Ectodermal cell (in vitro differentiated cells): ENCODE measurements around the gene JAKMIP1.

Source experiments
- H3K27ac ChIP-seq: 2 replicates; pipeline ENCODE4 v1.7.0; 2013; ENCODE audit warnings: mild to moderate bottlenecking, low read depth, low read length; ENCODE audit not compliant: insufficient read depth, poor library complexity, severe bottlenecking
- H3K27me3 ChIP-seq: 2 replicates; pipeline ENCODE4 v1.7.0; 2013; ENCODE audit warnings: mild to moderate bottlenecking, low read length; ENCODE audit not compliant: insufficient read depth, control insufficient read depth, poor library complexity, severe bottlenecking
- H3K36me3 ChIP-seq: one replicate; pipeline ENCODE4 v1.7.0; 2013; ENCODE audit warnings: low read length; ENCODE audit not compliant: control insufficient read depth, insufficient read depth
- H3K4me1 ChIP-seq: one replicate; pipeline ENCODE4 v1.7.0; 2013; ENCODE audit warnings: low read length; ENCODE audit not compliant: control insufficient read depth, insufficient read depth
- H3K4me3 ChIP-seq: 2 replicates; pipeline ENCODE4 v1.7.0; 2013; ENCODE audit warnings: low read depth, low read length, control low read depth; ENCODE audit not compliant: insufficient read depth
- H3K9me3 ChIP-seq: 2 replicates; pipeline ENCODE4 v1.7.0; 2013; ENCODE audit warnings: mild to moderate bottlenecking, low read length, moderate library complexity; ENCODE audit not compliant: control insufficient read depth
- WGBS, 2 experiments: methylation state at CpG; one replicate each; pipeline ENCODE4 v1.1.7; 2013; ENCODE audit warnings: missing lambda C conversion rate in 2 of 2; 5-methylcytosine and 5-hydroxymethylcytosine counted together

The JAKMIP1 gene

DNA sequence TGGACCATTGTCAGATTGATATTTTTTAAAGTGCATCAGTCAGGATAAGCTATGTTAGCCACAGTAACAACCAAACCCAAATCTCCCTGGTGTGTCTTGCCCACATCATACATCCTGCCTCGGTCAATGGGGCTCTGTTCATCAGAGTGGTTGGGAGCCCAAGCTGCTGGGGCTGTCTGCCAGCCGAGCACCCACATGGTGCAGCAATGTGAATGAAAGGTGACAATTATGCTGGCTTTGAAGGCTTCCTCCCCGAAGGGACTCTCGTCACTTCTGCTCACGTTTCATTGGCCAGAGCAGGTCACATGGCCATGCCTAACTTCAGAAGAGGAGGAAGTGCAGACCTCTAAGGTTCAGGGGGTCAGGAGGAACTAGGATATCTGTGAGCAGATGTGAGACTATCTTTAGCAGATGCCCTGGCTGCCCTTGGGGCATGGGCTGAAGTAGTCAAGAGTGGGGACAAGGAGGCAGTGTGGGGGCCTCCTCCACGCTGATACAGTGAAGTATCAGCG is 1.3 kb upstream of the JAKMIP1 start:
- Histone ChIP-seq H3K9me3 (no peaks in the 10 kb centered on the region), H3K36me3 (no peaks in the 10 kb centered on the region), H3K4me1 (peaks cover 12% of the 10 kb centered on the region), H3K4me3 (no peak overlapping the region), H3K27me3 (peaks cover 50% of the 10 kb centered on the region), H3K27ac (no peak overlapping the region)
- WGBS, 2 experiments, result 88 to 89% methylated on average over 7 of the region's 7 CpGs

DNA sequence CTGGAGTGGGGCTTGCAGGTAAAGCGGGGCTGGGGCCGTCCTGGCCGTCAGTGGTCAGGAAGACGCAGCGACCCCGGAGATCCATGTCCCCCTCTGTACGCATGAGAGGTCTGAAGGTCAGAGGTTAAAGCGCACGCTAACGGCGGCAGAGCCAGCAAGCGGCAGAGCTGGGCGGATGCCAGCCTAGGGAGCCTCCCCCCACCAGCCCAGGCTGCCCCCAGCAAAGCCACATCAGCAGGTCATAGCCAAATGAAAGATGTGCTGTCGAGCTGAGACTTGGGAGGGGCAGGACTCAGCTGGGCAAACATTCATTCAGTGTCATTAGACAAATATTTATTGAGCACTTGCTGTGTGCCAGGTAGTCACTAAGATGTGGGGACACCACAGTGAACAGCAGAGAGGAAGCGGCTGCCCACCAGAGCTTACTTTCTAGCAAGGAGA is 593 bp upstream of the JAKMIP1 start:
- H3K27me3 ChIP-seq, result peaks cover 50% of the 10 kb centered on the region
- H3K4me3 ChIP-seq, result peak overlapping the region; percentile 45
- no peak overlapping the region for H3K27ac ChIP-seq

DNA sequence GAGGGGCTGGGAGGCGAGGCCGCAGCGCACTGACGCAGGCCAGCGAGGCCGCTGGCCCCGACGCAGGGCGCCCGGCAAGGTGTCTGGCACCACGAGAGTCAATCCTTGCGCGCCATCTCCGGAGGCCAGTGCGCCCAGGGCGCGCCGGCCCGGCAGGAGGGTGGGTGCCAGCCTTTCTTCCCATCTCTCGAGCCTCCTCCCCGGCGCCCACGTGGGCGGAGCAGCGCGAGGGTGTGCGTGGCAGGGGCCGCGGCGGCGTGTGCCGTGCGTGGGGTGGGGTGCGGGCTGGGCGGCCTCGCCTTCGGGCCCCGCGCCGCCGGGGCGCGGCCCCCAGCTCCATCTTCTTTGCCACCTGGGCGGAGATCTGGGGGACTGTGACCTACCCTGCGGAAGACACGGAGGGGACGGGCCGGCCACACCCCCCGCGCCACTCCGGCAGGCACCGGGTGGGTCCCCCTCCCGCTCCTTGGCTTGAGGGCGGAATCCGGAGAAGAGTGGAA is 877 bp downstream of the JAKMIP1 start:
- H3K4me3 ChIP-seq, result peak overlapping the region; percentile 45
- no peaks in the 10 kb centered on the region for H3K9me3 ChIP-seq
- no peak overlapping the region for H3K27ac ChIP-seq
- peaks cover 12% of the 10 kb centered on the region for H3K4me1 ChIP-seq
- peaks cover 50% of the 10 kb centered on the region for H3K27me3 ChIP-seq
- WGBS, 2 experiments, result 1% methylated on average over 54 to 55 of the region's 55 CpGs
- no peaks in the 10 kb centered on the region for H3K36me3 ChIP-seq

More for the DNA sequence above, 593 bp upstream of the JAKMIP1 start:
- Histone ChIP-seq H3K4me1 (peaks cover 12% of the 10 kb centered on the region), H3K9me3 (no peaks in the 10 kb centered on the region), H3K36me3 (no peaks in the 10 kb centered on the region)
- 11 to 13% methylated on average over 15 of the region's 15 CpGs for WGBS, 2 experiments

DNA sequence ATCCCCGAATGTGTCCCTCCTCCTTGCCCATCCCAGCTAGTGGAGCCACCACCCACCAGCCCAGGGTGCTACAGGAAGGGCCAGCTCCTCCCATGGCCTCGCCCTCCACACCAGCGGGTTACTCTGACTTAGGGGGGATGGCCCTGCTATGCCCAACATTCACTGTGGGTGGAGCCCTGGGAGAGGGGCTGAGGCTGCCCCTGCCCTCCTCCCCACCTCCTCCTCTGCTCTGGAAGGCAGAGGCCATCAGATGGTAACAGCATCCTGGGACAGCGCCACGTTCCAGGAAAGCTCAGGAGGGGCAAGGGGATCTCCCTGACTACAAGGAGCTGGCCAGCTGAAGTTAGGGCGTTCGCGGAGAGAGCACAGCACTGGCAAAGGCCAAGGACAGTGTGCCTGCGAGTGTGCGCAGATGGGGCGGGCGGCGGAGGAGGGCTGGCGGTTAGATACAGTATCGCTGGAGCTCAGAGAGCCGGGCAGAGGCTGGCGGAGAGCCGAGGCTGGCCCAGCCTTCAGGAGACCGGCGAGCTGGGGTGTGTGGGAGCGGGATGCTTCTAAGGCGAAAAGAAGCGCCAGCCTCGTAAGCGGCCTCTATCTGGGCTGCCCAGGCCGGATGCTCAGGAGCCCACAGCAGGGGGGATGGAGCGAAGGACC is 1.5 kb downstream of the JAKMIP1 start:
- Histone ChIP-seq H3K9me3 (no peaks in the 10 kb centered on the region), H3K4me3 (peak overlapping the region; percentile 45), H3K27me3 (peaks cover 50% of the 10 kb centered on the region), H3K27ac (no peak overlapping the region), H3K4me1 (peaks cover 12% of the 10 kb centered on the region), H3K36me3 (no peaks in the 10 kb centered on the region)
- 2 to 3% methylated on average over 27 of the region's 27 CpGs for WGBS, 2 experiments

DNA sequence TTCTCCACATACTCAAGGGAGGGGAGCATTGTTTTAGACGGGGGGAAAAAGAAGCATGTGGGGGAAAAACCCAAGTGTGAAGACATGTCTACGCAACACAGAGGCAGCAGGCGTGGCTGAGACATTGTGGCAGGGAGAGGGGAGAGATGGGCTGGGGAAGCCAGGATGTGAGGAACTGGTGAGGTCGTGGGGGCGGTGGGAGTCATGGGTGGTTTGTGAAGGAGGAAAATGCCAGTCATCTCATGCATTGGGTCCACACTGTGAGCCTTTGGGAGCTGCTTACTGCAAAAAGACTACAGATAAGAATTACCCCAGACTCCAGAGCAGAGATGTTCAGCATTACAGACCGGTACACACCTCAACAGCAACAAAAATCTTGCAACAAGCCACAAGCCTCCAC is 2.1 kb downstream of the JAKMIP1 start:
- peaks cover 50% of the 10 kb centered on the region for H3K27me3 ChIP-seq
- H3K27ac ChIP-seq, result no peak overlapping the region
- 74% methylated on average over 6 of the region's 6 CpGs for WGBS, 2 experiments
- no peaks in the 10 kb centered on the region for H3K36me3 ChIP-seq
- H3K9me3 ChIP-seq, result no peaks in the 10 kb centered on the region
- H3K4me1 ChIP-seq, result peaks cover 12% of the 10 kb centered on the region
- H3K4me3 ChIP-seq, result no peak overlapping the region

DNA sequence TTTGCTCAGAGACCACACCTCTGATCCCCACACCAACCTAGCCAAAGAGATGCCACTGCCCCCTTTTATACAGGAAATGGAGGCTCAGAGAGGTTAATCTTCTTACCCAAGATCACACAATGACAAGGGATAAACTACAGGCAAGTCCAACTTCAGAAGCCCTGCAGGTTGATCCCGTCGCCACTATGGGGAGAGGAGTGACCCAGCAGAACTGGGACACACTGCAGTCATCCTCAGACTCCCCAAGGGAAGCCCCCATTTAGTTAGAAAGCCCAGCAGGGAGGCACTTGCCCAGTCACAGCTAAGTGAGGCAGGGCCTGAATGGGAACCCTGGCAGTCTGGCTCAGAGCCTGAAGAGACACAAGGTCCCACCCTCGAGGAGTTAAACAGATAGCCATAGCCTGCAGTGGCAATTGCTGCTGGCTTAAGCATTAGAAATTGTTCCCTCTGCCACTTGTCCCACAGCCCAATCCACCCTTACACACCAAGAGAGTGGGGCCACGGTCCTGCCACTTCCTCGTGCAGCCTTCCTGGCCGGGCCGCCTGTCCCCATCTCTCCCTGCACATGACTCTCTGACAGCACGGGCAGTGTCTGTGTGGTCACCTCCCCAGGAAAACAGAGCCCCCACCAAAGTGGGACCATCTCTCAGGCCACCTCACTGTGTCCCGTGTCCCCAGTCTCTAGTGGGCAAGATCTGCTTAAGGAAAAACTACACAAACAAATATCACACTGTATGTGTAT is 2.7 kb downstream of the JAKMIP1 start:
- peaks cover 50% of the 10 kb centered on the region for H3K27me3 ChIP-seq
- no peaks in the 10 kb centered on the region for H3K9me3 ChIP-seq
- H3K27ac ChIP-seq, result no peak overlapping the region
- WGBS, 2 experiments, result 83 to 88% methylated on average over 9 of the region's 9 CpGs
- H3K36me3 ChIP-seq, result no peaks in the 10 kb centered on the region
- H3K4me1 ChIP-seq, result peaks cover 12% of the 10 kb centered on the region
- H3K4me3 ChIP-seq, result no peak overlapping the region

DNA sequence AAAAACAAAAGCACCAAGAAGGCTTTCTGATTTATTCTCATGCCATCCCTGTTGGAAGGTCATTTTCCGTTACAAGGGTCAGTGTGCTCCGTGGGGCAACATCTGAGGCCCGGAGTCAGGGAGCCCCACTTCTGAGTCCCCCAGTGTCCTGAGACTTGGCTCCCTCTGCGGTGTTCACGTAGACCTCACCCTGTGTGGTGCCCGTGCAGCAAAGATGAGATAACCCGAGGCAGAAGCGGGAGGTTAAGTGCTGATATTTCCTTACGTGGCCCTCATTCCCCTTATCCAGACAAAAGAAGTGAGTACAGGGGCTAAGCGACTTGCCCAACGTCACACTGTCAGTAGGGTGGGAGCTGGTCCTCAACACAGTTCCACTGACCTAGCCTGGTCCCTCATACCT is 3.5 kb downstream of the JAKMIP1 start:
- H3K27me3 ChIP-seq, result peaks cover 46% of the 10 kb centered on the region
- no peak overlapping the region for H3K4me3 ChIP-seq
- peaks cover 12% of the 10 kb centered on the region for H3K4me1 ChIP-seq
- H3K27ac ChIP-seq, result no peak overlapping the region
- WGBS, 2 experiments, result 92 to 94% methylated on average over 11 of the region's 11 CpGs
- H3K36me3 ChIP-seq, result no peaks in the 10 kb centered on the region
- H3K9me3 ChIP-seq, result no peaks in the 10 kb centered on the region

DNA sequence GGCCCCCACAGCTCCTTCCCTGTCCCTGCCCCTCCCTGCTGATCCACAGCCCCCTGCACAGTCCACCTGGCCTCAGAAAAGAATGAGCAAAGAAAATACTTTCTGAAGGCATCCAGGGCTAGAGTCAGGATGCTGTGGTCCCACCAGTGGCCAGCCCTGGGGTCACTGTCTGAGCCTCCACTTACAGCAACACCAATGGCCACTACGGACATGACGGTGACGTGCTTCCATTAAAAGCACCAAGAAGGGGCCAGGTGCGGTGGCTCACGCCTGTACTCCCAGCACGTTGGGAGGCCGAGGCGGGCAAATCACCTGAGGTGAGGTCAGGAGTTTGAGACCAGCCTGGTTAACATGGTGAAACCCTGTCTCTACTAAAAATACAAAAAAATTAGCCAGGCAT is 4.0 kb downstream of the JAKMIP1 start:
- H3K36me3 ChIP-seq, result no peaks in the 10 kb centered on the region
- no peak overlapping the region for H3K4me3 ChIP-seq
- no peaks in the 10 kb centered on the region for H3K9me3 ChIP-seq
- 86 to 91% methylated on average over 8 of the region's 8 CpGs for WGBS, 2 experiments
- H3K27ac ChIP-seq, result no peak overlapping the region
- H3K27me3 ChIP-seq, result peaks cover 41% of the 10 kb centered on the region
- peaks cover 12% of the 10 kb centered on the region for H3K4me1 ChIP-seq

DNA sequence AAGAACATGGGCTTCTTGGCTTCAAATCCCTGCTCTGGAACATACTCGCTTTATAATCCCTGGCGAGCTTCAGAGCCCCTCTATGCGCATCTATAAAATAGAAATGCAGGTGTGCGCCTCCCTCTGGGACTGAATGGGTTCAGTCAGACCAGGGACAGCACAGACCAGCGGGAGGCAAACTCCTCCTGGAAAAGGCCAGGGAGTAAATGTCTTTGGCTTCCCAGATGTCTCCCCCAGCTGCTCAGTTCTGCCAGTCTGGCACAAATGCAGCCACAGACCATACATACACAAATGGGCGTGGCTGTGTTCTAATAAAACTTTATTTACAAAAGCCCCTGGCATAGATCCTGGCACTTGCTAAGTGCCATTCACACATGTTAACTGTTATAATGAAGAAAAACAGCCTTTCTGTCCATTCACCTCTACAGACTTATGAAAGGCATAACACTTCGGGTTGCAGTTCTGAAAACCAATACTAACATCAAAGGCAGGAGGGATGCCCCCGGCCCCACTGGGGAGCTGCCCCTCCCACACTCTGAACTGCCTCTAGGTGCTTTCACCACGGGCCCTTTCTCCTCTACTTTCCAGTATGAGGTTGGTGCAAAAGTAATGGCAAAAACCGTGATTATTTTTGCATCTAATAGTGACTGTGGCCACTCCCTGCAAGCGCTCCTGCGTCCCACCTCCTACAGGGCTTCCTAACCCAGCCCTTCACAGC is 4.6 kb downstream of the JAKMIP1 start:
- WGBS, 2 experiments, result 67 to 70% methylated on average over 12 of the region's 12 CpGs
- no peaks in the 10 kb centered on the region for H3K9me3 ChIP-seq
- no peaks in the 10 kb centered on the region for H3K36me3 ChIP-seq
- no peak overlapping the region for H3K27ac ChIP-seq
- H3K4me3 ChIP-seq, result no peak overlapping the region
- H3K27me3 ChIP-seq, result peaks cover 35% of the 10 kb centered on the region
- H3K4me1 ChIP-seq, result peaks cover 12% of the 10 kb centered on the region
